Osteoblast (primary cell): ENCODE results near the gene PRPSAP1. TPM values are rescaled to one million over a fixed set of nuclear protein-coding genes. Genes with fewer than 3 reads are reported as not detected.

Experiments used
- DNase-seq: peaks from one replicate; pipeline ENCODE4 v3.0.0; 2011; ENCODE audit warnings: low spot score, mixed read lengths; ENCODE audit not compliant: insufficient read length; ENCODE audit errors: missing footprints
- H2AFZ ChIP-seq: 2 replicates; pipeline ENCODE4 v1.6.0; 2011; ENCODE audit warnings: mild to moderate bottlenecking, low read length
- H3K27ac ChIP-seq: 2 replicates; pipeline ENCODE4 v1.5.1; 2011; ENCODE audit warnings: mild to moderate bottlenecking, low read depth, low read length, moderate library complexity
- H3K27me3 ChIP-seq: 2 replicates; pipeline ENCODE4 v1.6.0; 2012; ENCODE audit warnings: mild to moderate bottlenecking, control low read depth, inconsistent platforms, low read length, moderate library complexity; ENCODE audit not compliant: insufficient read depth
- H3K36me3 ChIP-seq: 2 replicates; pipeline ENCODE4 v1.5.1; 2011; ENCODE audit warnings: mild to moderate bottlenecking, low read length, control low read depth, moderate library complexity; ENCODE audit not compliant: insufficient read depth
- H3K4me1 ChIP-seq: 2 replicates; pipeline ENCODE4 v1.5.1; 2011; ENCODE audit warnings: mild to moderate bottlenecking, low read length, control low read depth, moderate library complexity; ENCODE audit not compliant: insufficient read depth
- H3K4me2 ChIP-seq: 2 replicates; pipeline ENCODE4 v1.6.0; 2011; ENCODE audit warnings: mild to moderate bottlenecking, low read length; ENCODE audit not compliant: insufficient read depth
- H3K4me3 ChIP-seq: fragments of 200-600 bp; sonication (generic); 3 replicates; pipeline ENCODE4 v1.5.1; 2012; ENCODE audit warnings: mild to moderate bottlenecking, low read length, inconsistent platforms; ENCODE audit not compliant: insufficient read depth
- H3K79me2 ChIP-seq: 2 replicates; pipeline ENCODE4 v1.6.0; 2012; ENCODE audit warnings: mild to moderate bottlenecking, low read length, control low read depth, inconsistent platforms; ENCODE audit not compliant: insufficient read depth
- H3K9me3 ChIP-seq: 2 replicates; pipeline ENCODE4 v1.5.1; 2011; ENCODE audit warnings: low read depth, low read length, control low read depth
- H4K20me1 ChIP-seq: 2 replicates; pipeline ENCODE4 v1.6.0; 2012; ENCODE audit warnings: mild to moderate bottlenecking, low read length, control low read depth; ENCODE audit not compliant: insufficient read depth
- CTCF ChIP-seq: IDR thresholded peaks from 2 replicates; pipeline ENCODE4 v1.5.1; 2011; ENCODE audit warnings: mild to moderate bottlenecking, low read depth, low read length, moderate library complexity; ENCODE audit errors: extremely low read depth
- total RNA-seq: library from RNA; depleted of rRNA; stranded (reverse); fragments of >200 nt; gene quantifications from 2 replicates; pipeline ENCODE4 v1.2.3, GENCODE V29; 2012

Gene PRPSAP1
- total RNA-seq, 1 donor = 79.6 TPM

- H3K27ac ChIP-seq = no peak overlapping the region
- no peak overlapping the region for H2AFZ ChIP-seq
- no peaks in the 10 kb centered on the region for H3K27me3 ChIP-seq
- no peak for DNase-seq
- no peak for TF ChIP-seq CTCF
- H3K4me2 ChIP-seq = no peak overlapping the region
- no peaks in the 10 kb centered on the region for H3K79me2 ChIP-seq
- no peak overlapping the region for H3K4me3 ChIP-seq
- H3K36me3 ChIP-seq = peaks cover 7% of the 10 kb centered on the region
- no peaks in the 10 kb centered on the region for H3K4me1 ChIP-seq
- H4K20me1 ChIP-seq = no peaks in the 10 kb centered on the region
- no peaks in the 10 kb centered on the region for H3K9me3 ChIP-seq
Measured at GRCh38 chr17:76296889-76297288, 56.8 kb downstream of the PRPSAP1 start.

- peak; percentile 86 for DNase-seq
- Histone ChIP-seq H3K4me3 (no peak overlapping the region), H3K4me1 (no peaks in the 10 kb centered on the region), H4K20me1 (no peaks in the 10 kb centered on the region), H3K27ac (no peak overlapping the region), H3K36me3 (peaks cover 10% of the 10 kb centered on the region), H2AFZ (no peak overlapping the region), H3K79me2 (no peaks in the 10 kb centered on the region), H3K9me3 (no peaks in the 10 kb centered on the region), H3K27me3 (no peaks in the 10 kb centered on the region), H3K4me2 (no peak overlapping the region)
- TF ChIP-seq CTCF = no peak
Measured at GRCh38 chr17:76296186-76296585, 57.5 kb downstream of the PRPSAP1 start.

GRCh38 chr17:76293106-76293505, 60.6 kb downstream of the PRPSAP1 start:
- TF ChIP-seq CTCF = no peak
- no peak overlapping the region for H3K4me2 ChIP-seq
- no peaks in the 10 kb centered on the region for H3K9me3 ChIP-seq
- H3K79me2 ChIP-seq = no peaks in the 10 kb centered on the region
- H3K4me3 ChIP-seq = no peak overlapping the region
- no peak overlapping the region for H2AFZ ChIP-seq
- peak; percentile 59 for DNase-seq
- no peaks in the 10 kb centered on the region for H3K27me3 ChIP-seq
- no peak overlapping the region for H3K27ac ChIP-seq
- H4K20me1 ChIP-seq = no peaks in the 10 kb centered on the region
- H3K36me3 ChIP-seq = peaks cover 11% of the 10 kb centered on the region
- no peaks in the 10 kb centered on the region for H3K4me1 ChIP-seq

GRCh38 chr17:76292567-76292966, 61.1 kb downstream of the PRPSAP1 start:
- Histone ChIP-seq H3K4me2 (no peak overlapping the region), H3K27me3 (no peaks in the 10 kb centered on the region), H3K4me1 (no peaks in the 10 kb centered on the region), H4K20me1 (no peaks in the 10 kb centered on the region), H3K9me3 (no peaks in the 10 kb centered on the region), H3K79me2 (no peaks in the 10 kb centered on the region), H3K4me3 (no peak overlapping the region), H3K36me3 (peaks cover 11% of the 10 kb centered on the region), H3K27ac (no peak overlapping the region), H2AFZ (no peak overlapping the region)
- no peak for TF ChIP-seq CTCF
- DNase-seq = no peak
